Progenitor cell of endocrine pancreas (in vitro differentiated cells): Measurements from ENCODE around the gene CARD6. TPM values are rescaled to one million over a fixed set of nuclear protein-coding genes. Genes with fewer than 3 reads are reported as not detected.
"Not testable (repeated sequence)": the region's sequence is repeated elsewhere in the genome, so short reads cannot be mapped to it uniquely, and the experiment has no call there.

Experiments used
- DNase-seq: peaks from one replicate; pipeline ENCODE4 v3.0.0; 2021; ENCODE audit warnings: low spot score; ENCODE audit not compliant: unreplicated experiment
- H3K27ac Mint-ChIP-seq: 2 replicates; pipeline ENCODE4 v1.8.0; 2021; ENCODE audit warnings: mild to moderate bottlenecking, moderate library complexity, mixed read lengths
- H3K27me3 Mint-ChIP-seq: 2 replicates; pipeline ENCODE4 v1.8.0; 2021; ENCODE audit warnings: mixed read lengths
- H3K36me3 Mint-ChIP-seq: 2 replicates; pipeline ENCODE4 v1.8.0; 2022; ENCODE audit warnings: mixed read lengths; ENCODE audit not compliant: insufficient read depth
- H3K4me1 Mint-ChIP-seq: 2 replicates; pipeline ENCODE4 v1.8.0; 2021; ENCODE audit warnings: low read depth, mixed read lengths
- H3K4me3 Mint-ChIP-seq: 2 replicates; pipeline ENCODE4 v1.8.0; 2021; ENCODE audit warnings: low read depth, mild to moderate bottlenecking, moderate library complexity, mixed read lengths
- H3K9me3 Mint-ChIP-seq: 2 replicates; pipeline ENCODE4 v1.8.0; 2021; ENCODE audit warnings: low read depth, mixed read lengths
- total RNA-seq: library from RNA; stranded (reverse); gene quantifications from 2 replicates; pipeline ENCODE4 v1.2.1, GENCODE V29; 2021
- TF ChIP-seq, protein P1 (sequence below): fragments of 200-600 bp; sonication (generic); IDR thresholded peaks from one replicate; pipeline ENCODE4 v1.5.0; 2021; ENCODE audit warnings: antibody characterized with exemption, mild to moderate bottlenecking; ENCODE audit not compliant: unreplicated experiment

Gene CARD6
- total RNA-seq, 1 donor from 2014 or later, result 0.74 TPM

GRCh38 chr5:40873286-40873880 is 32.2 kb downstream of the CARD6 start:
- Mint-ChIP-seq H3K4me3 (no peak overlapping the region), H3K27me3 (no peaks in the 10 kb centered on the region), H3K36me3 (peaks cover 2% of the 10 kb centered on the region), H3K4me1 (peaks cover 8% of the 10 kb centered on the region), H3K9me3 (peaks cover 9% of the 10 kb centered on the region), H3K27ac (no peak overlapping the region)
- TF ChIP-seq, protein P1, sequence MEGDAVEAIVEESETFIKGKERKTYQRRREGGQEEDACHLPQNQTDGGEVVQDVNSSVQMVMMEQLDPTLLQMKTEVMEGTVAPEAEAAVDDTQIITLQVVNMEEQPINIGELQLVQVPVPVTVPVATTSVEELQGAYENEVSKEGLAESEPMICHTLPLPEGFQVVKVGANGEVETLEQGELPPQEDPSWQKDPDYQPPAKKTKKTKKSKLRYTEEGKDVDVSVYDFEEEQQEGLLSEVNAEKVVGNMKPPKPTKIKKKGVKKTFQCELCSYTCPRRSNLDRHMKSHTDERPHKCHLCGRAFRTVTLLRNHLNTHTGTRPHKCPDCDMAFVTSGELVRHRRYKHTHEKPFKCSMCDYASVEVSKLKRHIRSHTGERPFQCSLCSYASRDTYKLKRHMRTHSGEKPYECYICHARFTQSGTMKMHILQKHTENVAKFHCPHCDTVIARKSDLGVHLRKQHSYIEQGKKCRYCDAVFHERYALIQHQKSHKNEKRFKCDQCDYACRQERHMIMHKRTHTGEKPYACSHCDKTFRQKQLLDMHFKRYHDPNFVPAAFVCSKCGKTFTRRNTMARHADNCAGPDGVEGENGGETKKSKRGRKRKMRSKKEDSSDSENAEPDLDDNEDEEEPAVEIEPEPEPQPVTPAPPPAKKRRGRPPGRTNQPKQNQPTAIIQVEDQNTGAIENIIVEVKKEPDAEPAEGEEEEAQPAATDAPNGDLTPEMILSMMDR, result no peak
- DNase-seq, result no peak

- DNase-seq, result no peak
- no peak overlapping the region for H3K4me3 Mint-ChIP-seq
- no peak overlapping the region for H3K27ac Mint-ChIP-seq
- TF ChIP-seq, protein P1, result no peak
- no peaks in the 10 kb centered on the region for H3K27me3 Mint-ChIP-seq
- H3K4me1 Mint-ChIP-seq, result peaks cover 4% of the 10 kb centered on the region
- peaks cover 9% of the 10 kb centered on the region for H3K9me3 Mint-ChIP-seq
- H3K36me3 Mint-ChIP-seq, result peaks cover 2% of the 10 kb centered on the region
These were observed 34.8 kb downstream of the CARD6 start for GRCh38 chr5:40875958-40876357.

GRCh38 chr5:40877371-40877988 is 36.3 kb downstream of the CARD6 start:
- no peak for DNase-seq
- Mint-ChIP-seq H3K9me3 (peaks cover 15% of the 10 kb centered on the region), H3K4me3 (no peak overlapping the region), H3K4me1 (no peaks in the 10 kb centered on the region), H3K36me3 (peaks cover 5% of the 10 kb centered on the region), H3K27ac (no peak overlapping the region), H3K27me3 (no peaks in the 10 kb centered on the region)
- TF ChIP-seq, protein P1, result no peak

- H3K36me3 Mint-ChIP-seq, result peaks cover 5% of the 10 kb centered on the region
- TF ChIP-seq, protein P1, result peak; percentile 81
- H3K4me3 Mint-ChIP-seq, result no peak overlapping the region
- DNase-seq, result no peak
- no peaks in the 10 kb centered on the region for H3K4me1 Mint-ChIP-seq
- no peak overlapping the region for H3K27ac Mint-ChIP-seq
- H3K9me3 Mint-ChIP-seq, result peaks cover 15% of the 10 kb centered on the region
- no peaks in the 10 kb centered on the region for H3K27me3 Mint-ChIP-seq
These were observed 38.2 kb downstream of the CARD6 start for GRCh38 chr5:40879163-40879942.

DNA sequence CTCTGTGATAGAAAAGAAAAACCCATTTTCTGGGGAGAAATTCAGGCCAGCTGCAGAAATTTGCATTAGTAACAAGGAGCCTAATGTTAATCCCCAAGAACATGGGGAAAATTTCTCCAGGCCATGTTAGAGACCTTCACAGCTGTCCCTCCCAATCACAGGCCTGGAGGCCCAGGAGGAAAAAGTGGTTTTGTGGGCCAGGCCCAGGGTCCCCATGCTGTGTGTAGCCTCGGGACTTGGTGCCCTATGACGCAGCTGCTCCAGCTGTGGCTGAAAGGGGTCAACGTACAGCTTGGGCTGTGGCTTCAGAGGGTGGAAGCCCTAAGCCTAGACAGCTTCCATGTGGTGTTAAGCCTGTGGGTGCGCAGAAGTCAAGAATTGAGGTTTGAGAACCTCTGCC is 41.1 kb downstream of the CARD6 start:
- H3K27me3 Mint-ChIP-seq, result no peaks in the 10 kb centered on the region
- no peak overlapping the region for H3K4me3 Mint-ChIP-seq
- peaks cover 5% of the 10 kb centered on the region for H3K36me3 Mint-ChIP-seq
- H3K27ac Mint-ChIP-seq, result no peak overlapping the region
- TF ChIP-seq, protein P1, result no peak
- H3K4me1 Mint-ChIP-seq, result no peaks in the 10 kb centered on the region
- H3K9me3 Mint-ChIP-seq, result peaks cover 10% of the 10 kb centered on the region
- DNase-seq, result no peak

- H3K36me3 Mint-ChIP-seq, H3K27ac Mint-ChIP-seq, H3K9me3 Mint-ChIP-seq, DNase-seq, H3K4me1 Mint-ChIP-seq, H3K4me3 Mint-ChIP-seq, H3K27me3 Mint-ChIP-seq: not testable (repeated sequence)
These were observed 41.9 kb downstream of the CARD6 start for GRCh38 chr5:40883051-40883450.

DNA sequence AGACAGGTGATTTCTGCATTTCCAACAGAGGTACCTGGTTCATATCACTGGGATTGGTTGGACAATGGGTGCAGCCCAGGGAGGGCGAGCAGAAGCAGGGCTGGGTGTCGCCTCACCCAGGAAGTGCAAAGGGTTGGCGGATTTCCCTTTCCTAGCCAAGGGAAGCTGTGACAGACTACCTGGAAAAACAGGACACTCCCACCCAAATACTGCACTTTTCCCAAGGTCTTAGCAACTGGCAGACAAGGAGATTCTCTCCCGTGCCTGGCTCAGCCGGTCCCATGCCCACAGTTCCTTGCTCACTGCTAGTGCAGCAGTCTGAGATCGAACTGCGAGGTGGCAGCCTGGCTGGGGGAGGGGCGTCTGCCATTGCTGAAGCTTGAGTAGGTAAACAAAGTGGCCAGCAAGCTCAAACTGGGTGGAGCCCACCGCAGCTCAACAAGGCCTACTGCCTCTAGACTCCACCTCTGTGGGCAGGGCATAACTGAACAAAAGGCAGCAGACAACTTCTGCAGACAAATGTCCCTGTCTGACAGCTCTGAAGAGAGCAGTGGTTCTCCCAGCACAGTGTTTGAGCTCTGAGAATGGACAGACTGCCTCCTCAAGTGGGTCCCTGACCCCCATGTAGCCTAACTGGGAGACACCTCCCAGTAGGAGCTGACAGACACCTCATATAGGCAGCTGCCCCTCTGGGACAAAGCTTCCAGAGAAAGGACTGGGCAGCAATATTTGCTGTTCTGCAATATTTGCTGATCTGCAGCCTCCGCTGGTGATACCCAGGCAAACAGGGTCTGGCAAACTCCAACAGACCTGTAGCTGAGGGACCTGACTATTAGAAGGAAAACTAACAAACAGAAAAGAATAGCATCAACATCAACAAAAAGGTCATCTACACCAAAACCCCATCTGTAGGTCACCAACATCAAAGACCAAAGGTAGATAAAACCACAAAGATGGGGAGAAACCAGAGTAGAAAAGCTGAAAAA is 54.6 kb downstream of the CARD6 start:
- H3K27ac Mint-ChIP-seq, result peak overlapping the region; percentile 81
- not testable (repeated sequence) for H3K36me3 Mint-ChIP-seq, H3K27me3 Mint-ChIP-seq, H3K4me1 Mint-ChIP-seq
- H3K9me3 Mint-ChIP-seq, result peaks cover 22% of the 10 kb centered on the region
- peak; percentile 19 for DNase-seq
- H3K4me3 Mint-ChIP-seq, result peak overlapping the region; percentile 47
